WTC11 (cell line): Measurements from ENCODE around the gene SPAG4. TPM values are rescaled to one million over a fixed set of nuclear protein-coding genes. Genes with fewer than 3 reads are reported as not detected.

Experiments
- AR ChIP-seq: fragments of 250-450 bp; sonication (Bioruptor Pico); IDR thresholded peaks from 2 replicates; pipeline ENCODE4 v1.9.0; 2021; ENCODE audit warnings: mild to moderate bottlenecking
- ATF1 ChIP-seq: sonication (generic); formaldehyde crosslinking; IDR thresholded peaks from 2 replicates; pipeline ENCODE4 v1.8.1; 2023; ENCODE audit warnings: mild to moderate bottlenecking, moderate library complexity, missing genetic modification reagents
- ATF2 ChIP-seq: sonication (generic); formaldehyde crosslinking; IDR thresholded peaks from 2 replicates; pipeline ENCODE4 v1.8.1; 2022; ENCODE audit warnings: low read depth, missing genetic modification reagents, borderline replicate concordance
- CREM ChIP-seq: sonication (generic); formaldehyde crosslinking; IDR thresholded peaks from 2 replicates; pipeline ENCODE4 v1.8.1; 2022; ENCODE audit warnings: mild to moderate bottlenecking, missing genetic modification reagents, moderate library complexity
- E2F4 ChIP-seq: sonication (generic); formaldehyde crosslinking; IDR thresholded peaks from 2 replicates; pipeline ENCODE4 v1.8.1; 2022; ENCODE audit warnings: low read depth, mild to moderate bottlenecking, moderate library complexity, missing genetic modification reagents, borderline replicate concordance
- FOXP1 ChIP-seq: sonication (generic); formaldehyde crosslinking; IDR thresholded peaks from 2 replicates; pipeline ENCODE4 v1.8.0; 2022; ENCODE audit warnings: missing genetic modification reagents, mild to moderate bottlenecking, moderate library complexity, borderline replicate concordance
- FOXP4 ChIP-seq: sonication (generic); formaldehyde crosslinking; IDR thresholded peaks from 2 replicates; pipeline ENCODE4 v1.8.0; 2022; ENCODE audit warnings: mild to moderate bottlenecking, missing genetic modification reagents
- GABPB1 ChIP-seq: sonication (generic); formaldehyde crosslinking; IDR thresholded peaks from 2 replicates; pipeline ENCODE4 v1.8.1; 2023; ENCODE audit warnings: mild to moderate bottlenecking, missing genetic modification reagents
- GRHL2 ChIP-seq: fragments of 250-450 bp; sonication (Bioruptor Pico); IDR thresholded peaks from 2 replicates; pipeline ENCODE4 v1.8.0; 2022; ENCODE audit warnings: mild to moderate bottlenecking, moderate library complexity; ENCODE audit not compliant: insufficient replicate concordance, severe bottlenecking
- GTF2I ChIP-seq: fragments of 250-450 bp; sonication (Bioruptor Pico); conservative IDR thresholded peaks from 2 replicates; pipeline ENCODE4 v1.4.0; 2021; ENCODE audit warnings: mild to moderate bottlenecking
- JUN ChIP-seq: sonication (generic); formaldehyde crosslinking; IDR thresholded peaks from 2 replicates; pipeline ENCODE4 v1.8.0; 2023; ENCODE audit warnings: mild to moderate bottlenecking, missing genetic modification reagents
- NFE2L1 ChIP-seq: sonication (generic); formaldehyde crosslinking; IDR thresholded peaks from 2 replicates; pipeline ENCODE4 v1.8.1; 2023; ENCODE audit warnings: missing genetic modification reagents
- NR3C1 ChIP-seq: sonication (generic); formaldehyde crosslinking; conservative IDR thresholded peaks from 2 replicates; pipeline ENCODE4 v1.8.1; 2023; ENCODE audit warnings: low read depth, mild to moderate bottlenecking, missing genetic modification reagents
- SMAD4 ChIP-seq: sonication (generic); formaldehyde crosslinking; IDR thresholded peaks from 2 replicates; pipeline ENCODE4 v1.8.0; 2022; ENCODE audit warnings: mild to moderate bottlenecking, missing genetic modification reagents
- SP1 ChIP-seq: sonication (generic); formaldehyde crosslinking; conservative IDR thresholded peaks from 2 replicates; pipeline ENCODE4 v1.8.1; 2022; ENCODE audit warnings: missing genetic modification reagents
- TCF7 ChIP-seq: sonication (generic); formaldehyde crosslinking; IDR thresholded peaks from 2 replicates; pipeline ENCODE4 v1.8.0; 2022; ENCODE audit warnings: mild to moderate bottlenecking, low read depth, missing genetic modification reagents, moderate library complexity
- TP53 ChIP-seq: sonication (generic); formaldehyde crosslinking; IDR thresholded peaks from 2 replicates; pipeline ENCODE4 v1.8.1; 2023; ENCODE audit warnings: mild to moderate bottlenecking, missing genetic modification reagents
- ZBTB21 ChIP-seq: sonication (generic); formaldehyde crosslinking; IDR thresholded peaks from 2 replicates; pipeline ENCODE4 v1.8.1; 2023; ENCODE audit warnings: mild to moderate bottlenecking, missing genetic modification reagents, borderline replicate concordance
- ZNF232 ChIP-seq: sonication (generic); formaldehyde crosslinking; IDR thresholded peaks from 2 replicates; pipeline ENCODE4 v1.8.0; 2022; ENCODE audit warnings: mild to moderate bottlenecking, missing genetic modification reagents
- ZNF396 ChIP-seq: fragments of 250-450 bp; sonication (Bioruptor Pico); IDR thresholded peaks from 2 replicates; pipeline ENCODE4 v1.8.0; 2021; ENCODE audit warnings: mild to moderate bottlenecking, moderate library complexity, borderline replicate concordance
- ZNF416 ChIP-seq: fragments of 250-450 bp; sonication (Bioruptor Pico); IDR thresholded peaks from 2 replicates; pipeline ENCODE4 v1.9.0; 2021; ENCODE audit warnings: mild to moderate bottlenecking, inconsistent platforms
- ZNF423 ChIP-seq: fragments of 250-450 bp; sonication (Bioruptor Pico); IDR thresholded peaks from 2 replicates; pipeline ENCODE4 v2.1.2; 2022; ENCODE audit warnings: mild to moderate bottlenecking, moderate library complexity
- total RNA-seq: library from RNA; stranded (reverse); gene quantifications from 3 replicates; pipeline ENCODE4 v1.2.3, GENCODE V29; 2021
- TF ChIP-seq, protein P1 (sequence below): sonication (generic); formaldehyde crosslinking; IDR thresholded peaks from 2 replicates; pipeline ENCODE4 v1.8.0; 2022; ENCODE audit warnings: mild to moderate bottlenecking, missing genetic modification reagents
- TF ChIP-seq, protein P2 (sequence below): fragments of 250-450 bp; sonication (Bioruptor Pico); conservative IDR thresholded peaks from 2 replicates; pipeline ENCODE4 v1.9.0; 2021; ENCODE audit warnings: mild to moderate bottlenecking
- TF ChIP-seq, protein P3 (sequence below): sonication (generic); formaldehyde crosslinking; conservative IDR thresholded peaks from 2 replicates; pipeline ENCODE4 v1.8.1; 2022; ENCODE audit warnings: mild to moderate bottlenecking, missing genetic modification reagents
- TF ChIP-seq, protein P4 (sequence below): sonication (generic); formaldehyde crosslinking; IDR thresholded peaks from 2 replicates; pipeline ENCODE4 v1.8.1; 2023; ENCODE audit warnings: mild to moderate bottlenecking, missing genetic modification reagents, moderate library complexity

SPAG4 gene
- total RNA-seq, 1 experiment from 2014 or later: 3.5 TPM

GRCh38 chr20:35619196-35620095 lies 3.8 kb downstream of the SPAG4 start (continued):
- TF ChIP-seq AR (CRISPR knock-in tag) (no peak), ZBTB21 (no peak), FOXP4 (CRISPR knock-in tag) (peak; percentile 75; the same call in 1 of the 2 replicates), TP53 (no peak), JUN (CRISPR knock-in tag) (no peak), NR3C1 (CRISPR knock-in tag) (0 out of 2 replicates have a peak, but pooled peaks have one; percentile 62), GTF2I (CRISPR knock-in tag) (no peak), GABPB1 (CRISPR knock-in tag) (peak; percentile 66; the same call in 1 of the 2 replicates), GRHL2 (CRISPR knock-in tag) (no peak), ZNF416 (CRISPR knock-in tag) (no peak), ZNF232 (no peak), ZNF423 (CRISPR knock-in tag) (no peak), CREM (no peak; the same call in 1 of the 2 replicates), E2F4 (CRISPR knock-in tag) (no peak), SMAD4 (CRISPR knock-in tag) (no peak), SP1 (CRISPR knock-in tag) (peak; percentile 69), TCF7 (CRISPR knock-in tag) (no peak), ATF2 (0 out of 2 replicates have a peak, but pooled peaks have one; percentile 34), NFE2L1 (CRISPR knock-in tag) (peak; percentile 81; the same call in 1 of the 2 replicates), ZNF396 (CRISPR knock-in tag) (no peak), FOXP1 (peak; percentile 80), ATF1 (CRISPR knock-in tag) (no peak)
- TF ChIP-seq, protein P1, sequence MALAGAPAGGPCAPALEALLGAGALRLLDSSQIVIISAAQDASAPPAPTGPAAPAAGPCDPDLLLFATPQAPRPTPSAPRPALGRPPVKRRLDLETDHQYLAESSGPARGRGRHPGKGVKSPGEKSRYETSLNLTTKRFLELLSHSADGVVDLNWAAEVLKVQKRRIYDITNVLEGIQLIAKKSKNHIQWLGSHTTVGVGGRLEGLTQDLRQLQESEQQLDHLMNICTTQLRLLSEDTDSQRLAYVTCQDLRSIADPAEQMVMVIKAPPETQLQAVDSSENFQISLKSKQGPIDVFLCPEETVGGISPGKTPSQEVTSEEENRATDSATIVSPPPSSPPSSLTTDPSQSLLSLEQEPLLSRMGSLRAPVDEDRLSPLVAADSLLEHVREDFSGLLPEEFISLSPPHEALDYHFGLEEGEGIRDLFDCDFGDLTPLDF (CRISPR knock-in tag): no peak
- TF ChIP-seq, protein P2, sequence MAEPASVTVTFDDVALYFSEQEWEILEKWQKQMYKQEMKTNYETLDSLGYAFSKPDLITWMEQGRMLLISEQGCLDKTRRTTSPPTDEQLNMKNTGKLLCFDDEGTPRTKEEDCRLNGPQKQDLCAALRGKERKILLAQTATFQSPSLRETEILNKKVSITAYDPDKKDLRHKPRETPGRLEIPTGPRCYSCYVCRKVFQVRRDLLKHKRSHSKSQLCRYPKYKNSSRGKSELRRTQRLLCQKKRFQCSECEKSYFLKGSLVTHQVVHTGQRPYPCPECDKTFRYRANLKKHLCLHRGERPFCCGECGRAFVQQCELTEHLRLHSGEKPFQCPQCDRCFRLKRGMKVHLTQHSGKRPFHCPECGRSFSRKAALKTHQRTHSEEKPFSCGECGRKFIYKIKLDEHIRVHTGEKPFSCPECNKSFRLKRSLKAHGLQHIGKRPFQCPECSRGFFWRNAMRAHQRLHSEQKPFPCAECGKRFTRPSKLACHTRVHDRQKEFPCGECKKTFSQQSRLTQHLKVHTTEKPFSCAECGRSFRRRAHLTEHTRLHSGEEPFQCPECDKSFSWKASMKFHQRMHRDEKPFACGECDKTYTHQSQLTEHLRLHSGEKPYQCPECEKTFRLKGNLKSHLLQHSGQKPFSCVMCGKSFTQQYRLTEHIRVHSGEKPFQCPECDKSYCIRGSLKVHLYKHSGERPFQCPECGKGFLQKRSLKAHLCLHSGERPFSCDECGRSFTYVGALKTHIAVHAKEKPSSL (CRISPR knock-in tag): no peak
- TF ChIP-seq, protein P3, sequence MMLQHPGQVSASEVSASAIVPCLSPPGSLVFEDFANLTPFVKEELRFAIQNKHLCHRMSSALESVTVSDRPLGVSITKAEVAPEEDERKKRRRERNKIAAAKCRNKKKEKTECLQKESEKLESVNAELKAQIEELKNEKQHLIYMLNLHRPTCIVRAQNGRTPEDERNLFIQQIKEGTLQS (CRISPR knock-in tag): no peak
- TF ChIP-seq, protein P4, sequence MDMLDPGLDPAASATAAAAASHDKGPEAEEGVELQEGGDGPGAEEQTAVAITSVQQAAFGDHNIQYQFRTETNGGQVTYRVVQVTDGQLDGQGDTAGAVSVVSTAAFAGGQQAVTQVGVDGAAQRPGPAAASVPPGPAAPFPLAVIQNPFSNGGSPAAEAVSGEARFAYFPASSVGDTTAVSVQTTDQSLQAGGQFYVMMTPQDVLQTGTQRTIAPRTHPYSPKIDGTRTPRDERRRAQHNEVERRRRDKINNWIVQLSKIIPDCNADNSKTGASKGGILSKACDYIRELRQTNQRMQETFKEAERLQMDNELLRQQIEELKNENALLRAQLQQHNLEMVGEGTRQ (CRISPR knock-in tag): peak; percentile 67
